Tibial nerve (tissue), 3 donors: ENCODE data around the gene CORO2B.

Source experiments
- CTCF ChIP-seq, 5 experiments: fragments of 200-600 bp in 3 of 5; fragments of 450-650 bp in 2 of 5; sonication (generic) in 3 of 5; IDR thresholded peaks; one replicate each; pipeline ENCODE4 v1.5.1; 2016 to 2019; ENCODE audit warnings: antibody characterized with exemption in 5 of 5, mild to moderate bottlenecking in 3 of 5, moderate library complexity in 2 of 5
- POLR2A ChIP-seq, 2 donors: fragments of 450-650 bp; IDR thresholded peaks; one replicate each; pipeline ENCODE4 v1.6.1; 2017; ENCODE audit warnings: antibody characterized with exemption in 2 of 2, mild to moderate bottlenecking in 2 of 2, moderate library complexity in 2 of 2

- TF ChIP-seq CTCF (IDR thresholded peaks at IDR 0.05) (no peak), POLR2A (IDR thresholded peaks at IDR 0.05) (no peak)
These were observed 187.0 kb downstream of the CORO2B start for GRCh38 chr15:68765602-68766368.
